Measurements from ENCODE around the gene TEP1.
"Not testable (repeated sequence)": the region's sequence is repeated elsewhere in the genome, so short reads cannot be mapped to it uniquely, and the experiment has no call there.

TEP1 gene

DNA sequence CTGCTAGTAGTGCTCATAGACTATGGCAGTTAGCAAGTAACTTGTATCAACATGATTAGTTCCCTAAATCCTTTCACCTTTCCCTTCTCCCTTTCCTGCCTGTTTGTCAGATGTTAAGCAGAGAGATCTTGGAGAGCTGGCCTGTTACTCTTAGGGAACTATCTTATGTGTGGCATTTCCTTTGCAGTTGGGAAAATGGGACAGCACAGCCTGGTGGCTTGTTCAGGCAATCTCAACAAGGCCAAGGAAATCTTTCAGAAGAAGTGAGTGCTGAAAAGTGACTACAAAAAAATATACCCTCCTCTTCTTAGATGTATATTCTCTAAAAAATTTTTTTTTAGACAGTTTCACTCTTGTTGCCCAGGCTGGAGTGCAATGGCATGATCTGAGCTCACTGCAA, 62.4 kb downstream of the TEP1 start:
- no peaks in the 10 kb centered on the region for H3K4me1 ChIP-seq (ENCODE audit: control insufficient read depth, insufficient read depth, low read length)
- no peak overlapping the region for H3K4me2 ChIP-seq (ENCODE audit: low read length)
- no peak overlapping the region for H3K4me3 ChIP-seq (ENCODE audit: low read length)
- H3K27me3 ChIP-seq (ENCODE audit: control insufficient read depth, insufficient read depth, low read length) = no peaks in the 10 kb centered on the region
- H3K9ac ChIP-seq (ENCODE audit: low read depth, low read length) = no peak overlapping the region
- no peaks in the 10 kb centered on the region for H3K9me3 ChIP-seq (replicated peaks; ENCODE audit: low read length)
- peaks cover 46% of the 10 kb centered on the region for H3K36me3 ChIP-seq (ENCODE audit: insufficient read depth, low read length)

DNA sequence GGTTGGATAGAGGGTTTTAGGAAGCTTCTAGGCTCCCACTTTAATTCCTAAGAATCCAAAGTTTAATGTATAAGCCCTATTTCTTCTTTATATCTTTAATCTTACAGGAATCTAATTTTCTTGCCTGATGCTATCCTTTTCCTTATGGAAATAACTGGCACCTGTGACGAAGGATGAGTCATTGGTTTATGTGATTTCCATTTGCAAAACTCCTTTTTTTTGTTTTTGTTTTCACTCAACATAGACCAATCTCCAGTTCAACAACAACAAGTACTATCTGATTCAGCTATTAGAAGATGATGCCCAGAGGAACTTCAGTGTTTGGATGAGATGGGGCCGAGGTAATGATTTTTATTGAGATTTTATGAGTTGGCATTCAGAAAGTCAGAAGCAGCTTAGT, 63.0 kb downstream of the TEP1 start:
- H3K36me3 ChIP-seq (ENCODE audit: insufficient read depth, low read length) = peaks cover 47% of the 10 kb centered on the region
- no peaks in the 10 kb centered on the region for H3K27me3 ChIP-seq (ENCODE audit: control insufficient read depth, insufficient read depth, low read length)
- no peak overlapping the region for H3K9ac ChIP-seq (ENCODE audit: low read depth, low read length)
- no peak overlapping the region for H3K4me3 ChIP-seq (ENCODE audit: low read length)
- H3K4me1 ChIP-seq (ENCODE audit: control insufficient read depth, insufficient read depth, low read length) = no peaks in the 10 kb centered on the region
- H3K9me3 ChIP-seq (replicated peaks; ENCODE audit: low read length) = no peaks in the 10 kb centered on the region
- H3K4me2 ChIP-seq (ENCODE audit: low read length) = no peak overlapping the region

DNA sequence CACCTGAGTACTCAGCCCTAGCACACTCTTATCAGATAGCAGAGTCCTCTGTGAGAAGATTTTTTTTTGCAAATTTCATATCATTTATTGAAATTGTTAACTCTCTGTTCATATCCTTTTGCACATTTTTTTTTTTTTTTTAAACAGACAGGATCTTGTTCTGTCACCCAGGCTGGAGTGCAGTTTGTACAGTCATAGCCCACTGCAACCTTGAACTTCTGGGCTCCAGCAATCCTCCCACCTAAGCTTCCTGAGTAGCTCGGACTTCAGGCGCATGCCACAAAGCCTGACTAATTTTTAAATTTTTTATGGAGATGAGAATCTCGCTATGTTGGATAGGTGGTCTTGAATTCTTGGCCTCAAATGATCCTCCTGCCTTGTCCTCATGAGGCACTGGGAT, 65.6 kb downstream of the TEP1 start:
- no peaks in the 10 kb centered on the region for H3K27me3 ChIP-seq (ENCODE audit: control insufficient read depth, insufficient read depth, low read length)
- H3K36me3 ChIP-seq (ENCODE audit: insufficient read depth, low read length) = peaks cover 28% of the 10 kb centered on the region
- H3K4me1 ChIP-seq (ENCODE audit: control insufficient read depth, insufficient read depth, low read length) = peaks cover 4% of the 10 kb centered on the region
- H3K9ac ChIP-seq (ENCODE audit: low read depth, low read length) = no peak overlapping the region
- no peak overlapping the region for H3K4me2 ChIP-seq (ENCODE audit: low read length)
- no peak overlapping the region for H3K4me3 ChIP-seq (ENCODE audit: low read length)
- H3K9me3 ChIP-seq (replicated peaks; ENCODE audit: low read length) = no peaks in the 10 kb centered on the region

DNA sequence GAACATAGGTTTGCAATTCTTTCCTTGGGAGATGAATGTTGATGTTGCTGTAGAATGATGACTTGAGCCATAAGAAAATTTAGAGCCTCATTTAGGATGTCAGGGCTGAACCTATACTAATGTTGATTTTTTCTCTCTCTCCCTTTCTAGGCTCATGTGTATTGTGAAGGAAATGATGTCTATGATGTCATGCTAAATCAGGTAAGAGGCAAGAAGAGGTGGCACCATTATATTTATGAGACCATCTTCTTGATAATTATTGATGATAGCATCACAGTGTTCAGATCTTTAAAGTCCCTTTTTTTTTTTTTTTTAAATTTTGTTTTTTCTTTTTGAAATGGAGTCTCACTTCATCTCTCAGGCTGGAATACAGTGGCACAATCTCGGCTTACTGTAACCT, 66.6 kb downstream of the TEP1 start:
- peaks cover 22% of the 10 kb centered on the region for H3K36me3 ChIP-seq (ENCODE audit: insufficient read depth, low read length)
- no peaks in the 10 kb centered on the region for H3K27me3 ChIP-seq (ENCODE audit: control insufficient read depth, insufficient read depth, low read length)
- H3K4me2 ChIP-seq (ENCODE audit: low read length) = no peak overlapping the region
- peaks cover 4% of the 10 kb centered on the region for H3K4me1 ChIP-seq (ENCODE audit: control insufficient read depth, insufficient read depth, low read length)
- no peak overlapping the region for H3K4me3 ChIP-seq (ENCODE audit: low read length)
- no peaks in the 10 kb centered on the region for H3K9me3 ChIP-seq (replicated peaks; ENCODE audit: low read length)
- H3K9ac ChIP-seq (ENCODE audit: low read depth, low read length) = no peak overlapping the region

- no peaks in the 10 kb centered on the region for H3K9me3 ChIP-seq (replicated peaks; ENCODE audit: low read length)
- no peak overlapping the region for H3K9ac ChIP-seq (ENCODE audit: low read depth, low read length)
- no peaks in the 10 kb centered on the region for H3K27me3 ChIP-seq (ENCODE audit: control insufficient read depth, insufficient read depth, low read length)
- H3K36me3 ChIP-seq (ENCODE audit: insufficient read depth, low read length) = peaks cover 22% of the 10 kb centered on the region
- H3K4me3 ChIP-seq (ENCODE audit: low read length) = no peak overlapping the region
- peaks cover 4% of the 10 kb centered on the region for H3K4me1 ChIP-seq (ENCODE audit: control insufficient read depth, insufficient read depth, low read length)
- no peak overlapping the region for H3K4me2 ChIP-seq (ENCODE audit: low read length)
Measured at GRCh38 chr14:20345366-20345765, 67.9 kb downstream of the TEP1 start.

DNA sequence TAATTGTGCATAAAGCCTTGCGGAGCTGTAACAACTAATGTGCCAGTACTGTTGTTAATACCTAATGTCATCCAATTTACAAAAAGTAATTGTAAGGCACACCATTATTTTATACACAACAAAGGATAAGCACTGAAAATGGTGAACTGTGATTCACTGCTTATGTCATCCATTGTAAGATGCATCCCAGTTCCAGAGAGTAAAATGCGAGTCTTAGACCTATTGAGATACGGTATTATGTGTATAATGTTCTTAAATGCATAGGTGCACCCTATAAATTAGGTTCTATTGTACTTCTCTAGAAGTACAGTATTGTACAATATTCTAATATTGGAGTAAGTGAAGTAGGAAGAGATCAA, 69.5 kb downstream of the TEP1 start:
- Histone ChIP-seq H3K4me2 (ENCODE audit: low read length) (peak overlapping the region; percentile 85), H3K27me3 (ENCODE audit: control insufficient read depth, insufficient read depth, low read length) (peaks cover 2% of the 10 kb centered on the region), H3K4me3 (ENCODE audit: low read length) (peak overlapping the region; percentile 80), H3K9me3 (replicated peaks; ENCODE audit: low read length) (no peaks in the 10 kb centered on the region), H3K4me1 (ENCODE audit: control insufficient read depth, insufficient read depth, low read length) (peaks cover 4% of the 10 kb centered on the region), H3K36me3 (ENCODE audit: insufficient read depth, low read length) (peaks cover 17% of the 10 kb centered on the region), H3K9ac (ENCODE audit: low read depth, low read length) (peak overlapping the region; percentile 92)

DNA sequence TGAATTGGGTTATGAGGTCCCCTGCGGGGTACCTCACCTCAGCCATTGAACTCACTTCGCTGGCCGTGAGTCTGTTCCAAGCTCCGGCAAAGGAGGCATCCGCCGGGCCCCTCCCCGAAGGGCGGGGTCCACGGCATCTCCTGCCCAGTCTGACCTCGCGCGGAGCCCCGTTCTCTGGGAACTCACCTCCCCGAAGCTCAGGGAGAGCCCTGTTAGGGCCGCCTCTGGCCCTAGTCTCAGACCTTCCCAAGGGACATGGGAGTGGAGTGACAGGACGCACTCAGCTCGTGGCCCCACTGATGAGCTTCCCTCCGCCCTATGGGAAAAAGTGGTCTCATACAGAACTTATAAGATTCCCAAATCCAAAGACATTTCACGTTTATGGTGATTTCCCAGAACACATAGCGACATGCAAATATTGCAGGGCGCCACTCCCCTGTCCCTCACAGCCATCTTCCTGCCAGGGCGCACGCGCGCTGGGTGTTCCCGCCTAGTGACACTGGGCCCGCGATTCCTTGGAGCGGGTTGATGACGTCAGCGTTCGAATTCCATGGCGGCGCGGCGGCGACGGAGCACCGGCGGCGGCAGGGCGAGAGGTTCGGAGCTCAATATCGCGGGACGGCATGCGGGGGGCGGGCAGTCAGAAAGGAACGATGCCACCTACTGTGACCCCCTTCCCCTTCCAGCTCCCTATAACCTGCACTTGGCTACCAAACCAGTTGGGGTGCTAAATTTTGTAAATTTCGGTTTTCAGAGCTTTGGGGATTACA, 70.0 kb downstream of the TEP1 start, which contains the start of gene PARP2:
PARP2 (plus strand) TSS at position 544 of the 770 bp plus-strand sequence; CDS start at position 551, 7 bp downstream.
- Histone ChIP-seq H3K36me3 (ENCODE audit: insufficient read depth, low read length) (peaks cover 17% of the 10 kb centered on the region), H3K4me2 (ENCODE audit: low read length) (peak within 1 kb of the TSS; percentile 86), H3K9me3 (replicated peaks; ENCODE audit: low read length) (no peaks in the 10 kb centered on the region), H3K4me1 (ENCODE audit: control insufficient read depth, insufficient read depth, low read length) (peaks cover 4% of the 10 kb centered on the region), H3K4me3 (ENCODE audit: low read length) (peak within 1 kb of the TSS; percentile 80), H3K9ac (ENCODE audit: low read depth, low read length) (peak within 1 kb of the TSS; percentile 92), H3K27me3 (ENCODE audit: control insufficient read depth, insufficient read depth, low read length) (peaks cover 6% of the 10 kb centered on the region)

GRCh38 chr14:20341646-20342045, 71.7 kb downstream of the TEP1 start:
- peaks cover 4% of the 10 kb centered on the region for H3K4me1 ChIP-seq (ENCODE audit: control insufficient read depth, insufficient read depth, low read length)
- H3K9me3 ChIP-seq (replicated peaks; ENCODE audit: low read length) = no peaks in the 10 kb centered on the region
- peak overlapping the region; percentile 72 for H3K4me3 ChIP-seq (ENCODE audit: low read length)
- H3K27me3 ChIP-seq (ENCODE audit: control insufficient read depth, insufficient read depth, low read length) = peaks cover 12% of the 10 kb centered on the region
- peak overlapping the region; percentile 86 for H3K4me2 ChIP-seq (ENCODE audit: low read length)
- H3K36me3 ChIP-seq (ENCODE audit: insufficient read depth, low read length) = peaks cover 11% of the 10 kb centered on the region
- peak overlapping the region; percentile 77 for H3K9ac ChIP-seq (ENCODE audit: low read depth, low read length)

- not testable (repeated sequence) for H3K4me2 ChIP-seq (ENCODE audit: low read length); H3K9ac ChIP-seq (ENCODE audit: low read depth, low read length); H3K9me3 ChIP-seq (replicated peaks; ENCODE audit: low read length); H3K4me3 ChIP-seq (ENCODE audit: low read length); H3K36me3 ChIP-seq (ENCODE audit: insufficient read depth, low read length); H3K4me1 ChIP-seq (ENCODE audit: control insufficient read depth, insufficient read depth, low read length)
- peaks cover 12% of the 10 kb centered on the region for H3K27me3 ChIP-seq (ENCODE audit: control insufficient read depth, insufficient read depth, low read length)
Measured at GRCh38 chr14:20341032-20341431, 72.3 kb downstream of the TEP1 start.

DNA sequence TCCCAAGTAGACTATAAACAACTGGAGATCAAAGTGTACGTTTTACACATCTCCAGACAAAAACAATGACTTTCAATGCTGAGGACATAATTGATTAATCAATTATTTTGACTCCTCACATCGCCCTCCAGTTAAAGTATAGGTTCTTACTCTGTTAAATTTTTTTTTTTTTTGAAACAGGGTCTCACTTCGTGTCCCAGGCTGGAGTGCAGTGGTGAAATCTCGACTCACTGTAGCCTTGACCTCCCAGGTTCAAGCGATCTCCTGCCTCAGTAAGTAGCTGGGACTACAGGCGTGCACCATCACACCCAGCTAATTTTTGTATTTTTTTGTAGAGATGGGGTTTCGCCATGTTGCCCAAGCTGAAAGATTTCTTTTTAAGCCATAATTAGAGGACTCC, 79.3 kb downstream of the TEP1 start:
- H3K36me3 ChIP-seq (ENCODE audit: insufficient read depth, low read length) = peaks cover 2% of the 10 kb centered on the region
- no peak overlapping the region for H3K4me2 ChIP-seq (ENCODE audit: low read length)
- no peak overlapping the region for H3K4me3 ChIP-seq (ENCODE audit: low read length)
- peaks cover 5% of the 10 kb centered on the region for H3K4me1 ChIP-seq (ENCODE audit: control insufficient read depth, insufficient read depth, low read length)
- H3K27me3 ChIP-seq (ENCODE audit: control insufficient read depth, insufficient read depth, low read length) = peaks cover 11% of the 10 kb centered on the region
- no peak overlapping the region for H3K9ac ChIP-seq (ENCODE audit: low read depth, low read length)
- H3K9me3 ChIP-seq (replicated peaks; ENCODE audit: low read length) = no peaks in the 10 kb centered on the region

GRCh38 chr14:20333494-20333841, 79.8 kb downstream of the TEP1 start:
- Histone ChIP-seq H3K27me3 (ENCODE audit: control insufficient read depth, insufficient read depth, low read length) (peaks cover 6% of the 10 kb centered on the region), H3K4me2 (ENCODE audit: low read length) (peak overlapping the region; percentile 83), H3K4me3 (ENCODE audit: low read length) (peak overlapping the region; percentile 77), H3K9me3 (replicated peaks; ENCODE audit: low read length) (no peaks in the 10 kb centered on the region), H3K36me3 (ENCODE audit: insufficient read depth, low read length) (peaks cover 6% of the 10 kb centered on the region), H3K4me1 (ENCODE audit: control insufficient read depth, insufficient read depth, low read length) (peaks cover 5% of the 10 kb centered on the region), H3K9ac (ENCODE audit: low read depth, low read length) (peak overlapping the region; percentile 80)

GRCh38 chr14:20332788-20333493, 80.4 kb downstream of the TEP1 start, which contains the start of gene CCNB1IP1:
Gene CCNB1IP1, minus strand, starts transcription at chr14:20333279. Its CDS starts 16,756 bp downstream, at chr14:20316523.
- Histone ChIP-seq H3K9ac (ENCODE audit: low read depth, low read length) (peak within 1 kb of the TSS; percentile 80), H3K4me2 (ENCODE audit: low read length) (peak within 1 kb of the TSS; percentile 83), H3K4me1 (ENCODE audit: control insufficient read depth, insufficient read depth, low read length) (peaks cover 5% of the 10 kb centered on the region), H3K9me3 (replicated peaks; ENCODE audit: low read length) (no peaks in the 10 kb centered on the region), H3K4me3 (ENCODE audit: low read length) (peak within 1 kb of the TSS; percentile 77), H3K36me3 (ENCODE audit: insufficient read depth, low read length) (peaks cover 6% of the 10 kb centered on the region), H3K27me3 (ENCODE audit: control insufficient read depth, insufficient read depth, low read length) (peaks cover 2% of the 10 kb centered on the region)

All from skeletal muscle satellite cell (primary cell).